Adrenal gland (tissue), 5 donors: ENCODE measurements around the gene PLD1.

Experiments used
- CTCF ChIP-seq, 6 experiments: fragments of 450-650 bp in 4 of 6; fragments of 200-600 bp in 2 of 6; sonication (generic) in 1 of 6; IDR thresholded peaks; 1 replicate in 5 of 6; 2 replicates in 1 of 6; pipeline versions ENCODE4 v1.5.1 to v1.8.0; 2016 to 2021; ENCODE audit warnings: antibody characterized with exemption in 6 of 6, mild to moderate bottlenecking in 2 of 6, moderate library complexity in 1 of 6
- POLR2A ChIP-seq, 2 donors: fragments of 450-650 bp; IDR thresholded peaks; one replicate each; pipeline ENCODE4 v1.6.1; 2017; ENCODE audit warnings: antibody characterized with exemption in 2 of 2, mild to moderate bottlenecking in 2 of 2, moderate library complexity in 1 of 2
- donor health status: DM: no; HTN: no; CAD: no.

GRCh38 chr3:171770689-171771620 is 39.3 kb downstream of the PLD1 start:
- TF ChIP-seq CTCF (IDR thresholded peaks at IDR 0.05) (no peak), POLR2A (IDR thresholded peaks at IDR 0.05) (peak in 1 of 2 donors; percentile 96)
